ENCODE measurements around the gene ANKHD1.

Gene ANKHD1

GRCh38 chr5:140391312-140391711 is 10.3 kb upstream of the ANKHD1 start:
- no peak overlapping the region for H2BK5ac ChIP-seq (ENCODE audit: low read length)
- H2BK15ac ChIP-seq (ENCODE audit: low read length), result no peak overlapping the region
- H2BK120ac ChIP-seq (ENCODE audit: low read depth, low read length), result no peak overlapping the region
- H4K8ac ChIP-seq (ENCODE audit: low read depth, low read length), result no peak overlapping the region
- no peak overlapping the region for H2AK5ac ChIP-seq (ENCODE audit: low read depth, low read length)
- H3K79me1 ChIP-seq (ENCODE audit: low read depth, low read length), result no peaks in the 10 kb centered on the region
- DNase-seq (ENCODE audit: low spot score), result no peak
- no peak overlapping the region for H2AFZ ChIP-seq (ENCODE audit: low read length)
- H3K9me3 ChIP-seq (replicated peaks in 1 of 2; ENCODE audit: control insufficient read depth in 2 of 2, insufficient read depth in 1 of 2, low read depth in 1 of 2, low read length in 2 of 2), result no peaks in the 10 kb centered on the region
- no peak overlapping the region for H3K18ac ChIP-seq (ENCODE audit: low read length)
- H3K27me3 ChIP-seq (ENCODE audit: control insufficient read depth in 3 of 3, insufficient read depth in 3 of 3, low read depth in 1 of 3, low read length in 3 of 3), result no peaks in the 10 kb centered on the region
- no peak overlapping the region for H3K4me3 ChIP-seq (ENCODE audit: low read length in 2 of 2)
- H3K14ac ChIP-seq (ENCODE audit: low read length), result no peak overlapping the region
- peaks cover 0 to 13% of the 10 kb centered on the region in 2 donors for H3K36me3 ChIP-seq (replicated peaks in 1 of 2; ENCODE audit: control insufficient read depth in 2 of 2, insufficient read depth in 2 of 2, low read length in 2 of 2)
- no peak overlapping the region for H3K4ac ChIP-seq (ENCODE audit: low read length)
- H3K9ac ChIP-seq (ENCODE audit: low read depth, low read length, poor library complexity), result no peak overlapping the region
- no peak overlapping the region for H2BK12ac ChIP-seq (ENCODE audit: low read length)
- no CpG with 5 or more reads among the region's 1 CpG for WGBS, 2 donors (ENCODE audit: extremely low coverage in 2 of 2, insufficient read length in 2 of 2, insufficient replicate concordance in 1 of 2)
- H3K4me1 ChIP-seq (ENCODE audit: control insufficient read depth in 2 of 2, insufficient read depth in 1 of 2, low read depth in 1 of 2, low read length in 2 of 2), result no peaks in the 10 kb centered on the region
- H3K27ac ChIP-seq (replicated peaks; ENCODE audit: low read length), result no peak overlapping the region
- no peak overlapping the region for H3K23ac ChIP-seq (ENCODE audit: low read depth, low read length, poor library complexity)
- no peak overlapping the region for H3K4me2 ChIP-seq (ENCODE audit: insufficient read depth, low read length, poor library complexity, severe bottlenecking)
- H4K91ac ChIP-seq (ENCODE audit: low read depth, low read length, poor library complexity), result no peak overlapping the region

GRCh38 chr5:140391732-140392131 is 9.9 kb upstream of the ANKHD1 start:
- Histone ChIP-seq H3K36me3 (replicated peaks in 1 of 2; ENCODE audit: control insufficient read depth in 2 of 2, insufficient read depth in 2 of 2, low read length in 2 of 2) (peaks cover 0 to 13% of the 10 kb centered on the region in 2 donors), H2BK12ac (ENCODE audit: low read length) (no peak overlapping the region), H3K23ac (ENCODE audit: low read depth, low read length, poor library complexity) (no peak overlapping the region), H3K4me3 (ENCODE audit: low read length in 2 of 2) (no peak overlapping the region), H3K9me3 (replicated peaks in 1 of 2; ENCODE audit: control insufficient read depth in 2 of 2, insufficient read depth in 1 of 2, low read depth in 1 of 2, low read length in 2 of 2) (no peaks in the 10 kb centered on the region), H3K14ac (ENCODE audit: low read length) (no peak overlapping the region), H2BK15ac (ENCODE audit: low read length) (no peak overlapping the region), H4K8ac (ENCODE audit: low read depth, low read length) (no peak overlapping the region), H3K27ac (replicated peaks; ENCODE audit: low read length) (no peak overlapping the region), H4K91ac (ENCODE audit: low read depth, low read length, poor library complexity) (no peak overlapping the region), H3K79me1 (ENCODE audit: low read depth, low read length) (no peaks in the 10 kb centered on the region), H3K4me1 (ENCODE audit: control insufficient read depth in 2 of 2, insufficient read depth in 1 of 2, low read depth in 1 of 2, low read length in 2 of 2) (no peaks in the 10 kb centered on the region), H2AFZ (ENCODE audit: low read length) (no peak overlapping the region), H3K9ac (ENCODE audit: low read depth, low read length, poor library complexity) (no peak overlapping the region), H2BK120ac (ENCODE audit: low read depth, low read length) (no peak overlapping the region), H2AK5ac (ENCODE audit: low read depth, low read length) (no peak overlapping the region), H3K4ac (ENCODE audit: low read length) (no peak overlapping the region), H3K18ac (ENCODE audit: low read length) (no peak overlapping the region), H3K27me3 (ENCODE audit: control insufficient read depth in 3 of 3, insufficient read depth in 3 of 3, low read depth in 1 of 3, low read length in 3 of 3) (no peaks in the 10 kb centered on the region), H2BK5ac (ENCODE audit: low read length) (no peak overlapping the region), H3K4me2 (ENCODE audit: insufficient read depth, low read length, poor library complexity, severe bottlenecking) (no peak overlapping the region)
- no peak for DNase-seq (ENCODE audit: low spot score)
- no CpG with 5 or more reads among the region's 1 CpG for WGBS, 2 donors (ENCODE audit: extremely low coverage in 2 of 2, insufficient read length in 2 of 2, insufficient replicate concordance in 1 of 2)

- Histone ChIP-seq H2AK5ac (ENCODE audit: low read depth, low read length) (no peak overlapping the region), H4K91ac (ENCODE audit: low read depth, low read length, poor library complexity) (no peak overlapping the region), H3K9ac (ENCODE audit: low read depth, low read length, poor library complexity) (no peak overlapping the region), H2AFZ (ENCODE audit: low read length) (no peak overlapping the region), H3K4me2 (ENCODE audit: insufficient read depth, low read length, poor library complexity, severe bottlenecking) (no peak overlapping the region), H2BK5ac (ENCODE audit: low read length) (no peak overlapping the region), H3K23ac (ENCODE audit: low read depth, low read length, poor library complexity) (no peak overlapping the region), H3K27ac (replicated peaks; ENCODE audit: low read length) (no peak overlapping the region), H3K4me1 (ENCODE audit: control insufficient read depth in 2 of 2, insufficient read depth in 1 of 2, low read depth in 1 of 2, low read length in 2 of 2) (no peaks in the 10 kb centered on the region), H3K14ac (ENCODE audit: low read length) (no peak overlapping the region), H2BK12ac (ENCODE audit: low read length) (no peak overlapping the region), H2BK15ac (ENCODE audit: low read length) (no peak overlapping the region), H3K4ac (ENCODE audit: low read length) (no peak overlapping the region), H3K18ac (ENCODE audit: low read length) (no peak overlapping the region), H3K79me1 (ENCODE audit: low read depth, low read length) (no peaks in the 10 kb centered on the region), H3K36me3 (replicated peaks in 1 of 2; ENCODE audit: control insufficient read depth in 2 of 2, insufficient read depth in 2 of 2, low read length in 2 of 2) (peaks cover 0 to 20% of the 10 kb centered on the region in 2 donors), H2BK120ac (ENCODE audit: low read depth, low read length) (no peak overlapping the region), H4K8ac (ENCODE audit: low read depth, low read length) (no peak overlapping the region), H3K9me3 (replicated peaks in 1 of 2; ENCODE audit: control insufficient read depth in 2 of 2, insufficient read depth in 1 of 2, low read depth in 1 of 2, low read length in 2 of 2) (no peaks in the 10 kb centered on the region), H3K27me3 (ENCODE audit: control insufficient read depth in 3 of 3, insufficient read depth in 3 of 3, low read depth in 1 of 3, low read length in 3 of 3) (no peaks in the 10 kb centered on the region), H3K4me3 (ENCODE audit: low read length in 2 of 2) (no peak overlapping the region)
- no peak for DNase-seq (ENCODE audit: low spot score)
- no CpG with 5 or more reads among the region's 2 CpGs for WGBS, 2 donors (ENCODE audit: extremely low coverage in 2 of 2, insufficient read length in 2 of 2, insufficient replicate concordance in 1 of 2)
Measured at GRCh38 chr5:140393738-140394137, 7.9 kb upstream of the ANKHD1 start.

DNA sequence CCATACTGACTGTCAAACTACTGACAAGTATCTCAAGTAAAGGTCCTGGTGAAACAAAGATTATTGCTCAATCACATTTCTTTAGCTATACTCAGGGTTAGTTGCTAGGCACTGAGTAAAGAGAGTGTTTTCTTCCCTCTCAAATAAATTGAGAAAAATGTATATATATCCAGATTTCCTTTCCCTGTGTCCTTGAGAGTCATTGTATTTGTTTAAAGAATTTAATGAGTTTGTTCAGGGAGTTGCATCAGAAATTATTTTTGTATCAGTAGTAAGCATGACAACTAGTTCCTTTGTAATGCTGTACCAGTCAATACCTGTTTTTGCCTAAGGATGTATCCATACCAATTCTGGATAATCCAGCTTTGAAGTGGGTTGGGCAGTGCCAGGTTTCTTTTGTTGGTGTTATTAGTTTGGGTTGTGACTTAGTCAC is 3.2 kb upstream of the ANKHD1 start:
- no peak overlapping the region for H2BK120ac ChIP-seq (ENCODE audit: low read depth, low read length)
- H2AFZ ChIP-seq (ENCODE audit: low read length), result no peak overlapping the region
- no peak overlapping the region for H4K8ac ChIP-seq (ENCODE audit: low read depth, low read length)
- H3K9ac ChIP-seq (ENCODE audit: low read depth, low read length, poor library complexity), result no peak overlapping the region
- no peak overlapping the region for H3K4me3 ChIP-seq (ENCODE audit: low read length in 2 of 2)
- H3K4ac ChIP-seq (ENCODE audit: low read length), result no peak overlapping the region
- H2BK5ac ChIP-seq (ENCODE audit: low read length), result no peak overlapping the region
- no peak overlapping the region for H3K4me2 ChIP-seq (ENCODE audit: insufficient read depth, low read length, poor library complexity, severe bottlenecking)
- H3K18ac ChIP-seq (ENCODE audit: low read length), result no peak overlapping the region
- no peak overlapping the region for H4K91ac ChIP-seq (ENCODE audit: low read depth, low read length, poor library complexity)
- H3K27me3 ChIP-seq (ENCODE audit: control insufficient read depth in 3 of 3, insufficient read depth in 3 of 3, low read depth in 1 of 3, low read length in 3 of 3), result no peaks in the 10 kb centered on the region
- H2BK15ac ChIP-seq (ENCODE audit: low read length), result no peak overlapping the region
- H2AK5ac ChIP-seq (ENCODE audit: low read depth, low read length), result no peak overlapping the region
- no peak overlapping the region for H3K23ac ChIP-seq (ENCODE audit: low read depth, low read length, poor library complexity)
- peaks cover 7% of the 10 kb centered on the region for H3K79me1 ChIP-seq (ENCODE audit: low read depth, low read length)
- H3K36me3 ChIP-seq (replicated peaks in 1 of 2; ENCODE audit: control insufficient read depth in 2 of 2, insufficient read depth in 2 of 2, low read length in 2 of 2), result peaks cover 0 to 15% of the 10 kb centered on the region in 2 donors
- H3K4me1 ChIP-seq (ENCODE audit: control insufficient read depth in 2 of 2, insufficient read depth in 1 of 2, low read depth in 1 of 2, low read length in 2 of 2), result peaks cover under 1 to 2% of the 10 kb centered on the region in 2 donors
- no peak for DNase-seq (ENCODE audit: low spot score)
- H3K27ac ChIP-seq (replicated peaks; ENCODE audit: low read length), result no peak overlapping the region
- no peaks in the 10 kb centered on the region for H3K9me3 ChIP-seq (replicated peaks in 1 of 2; ENCODE audit: control insufficient read depth in 2 of 2, insufficient read depth in 1 of 2, low read depth in 1 of 2, low read length in 2 of 2)
- no peak overlapping the region for H2BK12ac ChIP-seq (ENCODE audit: low read length)
- no peak overlapping the region for H3K14ac ChIP-seq (ENCODE audit: low read length)
